LNCaP clone FGC (cell line): ENCODE results near the gene CDK9.

ENCODE experiments used
- DNase-seq: peaks from one replicate; pipeline ENCODE4 v3.0.0-alpha.2; 2011; ENCODE audit warnings: low read depth
- H3K4me3 ChIP-seq: 2 replicates; pipeline ENCODE4 v1.5.1; 2011; ENCODE audit warnings: mild to moderate bottlenecking, low read depth, low read length, control low read depth
- CTCF ChIP-seq: IDR thresholded peaks from 2 replicates; pipeline ENCODE4 v1.5.1; 2012; ENCODE audit warnings: mild to moderate bottlenecking; ENCODE audit not compliant: control insufficient read depth, insufficient read depth; ENCODE audit errors: extremely low read depth

The CDK9 gene

GRCh38 chr9:127746959-127747569 lies 38.8 kb upstream of the CDK9 start:
- TF ChIP-seq CTCF: no peak
- no peak for DNase-seq
- H3K4me3 ChIP-seq: no peak overlapping the region

DNA sequence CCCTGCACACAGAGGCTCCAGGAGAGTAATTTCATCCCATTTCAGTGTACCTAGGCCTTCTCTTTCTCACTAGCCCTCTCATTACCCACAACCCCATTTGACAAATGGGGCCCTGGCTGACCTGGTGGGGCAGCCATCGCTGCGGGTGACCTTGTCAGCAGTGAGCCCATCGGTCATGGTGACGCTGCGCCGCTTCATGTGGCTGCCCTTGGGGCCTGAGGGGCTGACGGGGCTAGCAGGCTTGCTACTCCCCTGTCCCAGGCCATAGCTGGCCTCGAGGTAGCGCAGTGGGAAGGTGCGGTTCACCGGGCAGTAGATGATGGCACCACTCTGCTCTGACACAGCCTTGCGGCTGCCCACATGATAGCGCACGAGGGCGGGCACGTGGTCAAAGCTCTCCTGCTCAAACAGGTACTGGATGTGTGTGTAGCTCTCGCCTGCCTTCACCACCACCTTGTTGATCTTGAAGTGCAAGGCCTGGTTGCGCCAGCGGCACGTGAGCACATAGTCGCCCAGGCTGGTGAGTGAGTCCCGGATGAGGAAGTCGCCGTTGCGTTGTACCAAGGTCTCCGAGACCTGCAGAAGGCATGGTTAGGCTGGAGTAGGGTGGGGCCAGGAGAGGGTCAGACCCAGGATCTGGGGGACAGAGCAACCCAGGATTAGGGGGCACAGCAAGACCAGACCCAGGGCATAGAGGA lies 36.6 kb upstream of the CDK9 start:
- no peak for DNase-seq
- no peak overlapping the region for H3K4me3 ChIP-seq
- no peak for TF ChIP-seq CTCF

DNA sequence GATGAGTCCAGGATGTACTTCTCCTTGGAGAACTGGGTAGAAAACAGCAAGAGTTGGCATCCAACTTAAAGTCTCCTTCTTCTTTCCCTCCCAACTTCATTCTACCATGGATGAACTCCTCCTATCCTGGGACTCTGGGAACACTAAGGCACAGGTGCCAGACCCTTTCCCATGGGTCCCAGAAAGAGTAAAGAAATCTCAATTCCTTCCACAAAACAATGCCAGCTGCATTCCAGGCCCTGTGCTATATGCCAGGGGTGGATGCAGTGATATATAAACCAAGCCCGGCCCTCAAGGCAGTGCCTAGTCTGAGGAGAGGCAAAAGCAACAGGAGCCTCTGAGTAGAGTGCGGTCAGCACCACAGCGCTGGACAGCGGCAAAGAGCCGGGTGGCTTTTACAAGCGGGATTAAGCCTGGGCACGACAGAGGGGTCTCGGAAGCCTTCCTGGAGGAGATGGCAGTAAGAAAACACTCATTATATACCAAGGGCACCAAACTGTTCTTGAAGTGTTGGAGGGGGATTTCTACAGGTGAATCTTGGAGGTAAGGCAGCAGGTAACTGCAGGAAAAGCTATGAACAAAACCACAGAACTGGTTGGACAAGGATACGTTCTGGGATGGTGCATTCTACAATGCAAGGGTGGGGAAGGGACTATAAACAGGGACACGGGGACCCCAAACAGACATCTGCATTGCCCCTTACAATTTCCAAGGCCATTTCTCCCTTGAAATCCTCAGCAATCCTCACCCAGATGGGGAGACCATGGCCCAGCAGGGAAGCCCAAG lies 34.4 kb upstream of the CDK9 start:
- DNase-seq: no peak
- no peak for TF ChIP-seq CTCF
- no peak overlapping the region for H3K4me3 ChIP-seq

GRCh38 chr9:127753148-127753547 lies 32.7 kb upstream of the CDK9 start:
- no peak for DNase-seq
- H3K4me3 ChIP-seq: no peak overlapping the region
- no peak for TF ChIP-seq CTCF

DNA sequence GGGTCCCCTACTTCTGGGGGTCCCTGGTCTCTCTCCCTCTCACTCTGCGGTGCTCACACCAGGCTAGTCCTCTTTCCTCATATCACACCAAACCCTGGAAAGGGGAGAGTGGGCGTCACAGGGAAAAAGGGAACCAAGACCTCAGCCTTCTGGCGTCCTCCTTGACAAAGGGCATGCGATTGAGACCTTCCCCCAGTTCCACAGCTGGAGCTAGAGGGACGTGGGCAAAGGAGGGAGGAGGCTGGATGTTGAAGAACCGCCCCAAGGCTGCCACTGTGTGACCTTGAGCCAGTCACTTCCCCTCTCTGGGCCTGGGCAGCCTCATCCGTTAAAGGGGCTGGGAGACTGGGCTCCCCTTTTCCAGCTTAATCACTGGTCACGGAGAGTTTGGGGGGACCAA lies 32.2 kb upstream of the CDK9 start:
- H3K4me3 ChIP-seq: no peak overlapping the region
- TF ChIP-seq CTCF: no peak
- DNase-seq: no peak

DNA sequence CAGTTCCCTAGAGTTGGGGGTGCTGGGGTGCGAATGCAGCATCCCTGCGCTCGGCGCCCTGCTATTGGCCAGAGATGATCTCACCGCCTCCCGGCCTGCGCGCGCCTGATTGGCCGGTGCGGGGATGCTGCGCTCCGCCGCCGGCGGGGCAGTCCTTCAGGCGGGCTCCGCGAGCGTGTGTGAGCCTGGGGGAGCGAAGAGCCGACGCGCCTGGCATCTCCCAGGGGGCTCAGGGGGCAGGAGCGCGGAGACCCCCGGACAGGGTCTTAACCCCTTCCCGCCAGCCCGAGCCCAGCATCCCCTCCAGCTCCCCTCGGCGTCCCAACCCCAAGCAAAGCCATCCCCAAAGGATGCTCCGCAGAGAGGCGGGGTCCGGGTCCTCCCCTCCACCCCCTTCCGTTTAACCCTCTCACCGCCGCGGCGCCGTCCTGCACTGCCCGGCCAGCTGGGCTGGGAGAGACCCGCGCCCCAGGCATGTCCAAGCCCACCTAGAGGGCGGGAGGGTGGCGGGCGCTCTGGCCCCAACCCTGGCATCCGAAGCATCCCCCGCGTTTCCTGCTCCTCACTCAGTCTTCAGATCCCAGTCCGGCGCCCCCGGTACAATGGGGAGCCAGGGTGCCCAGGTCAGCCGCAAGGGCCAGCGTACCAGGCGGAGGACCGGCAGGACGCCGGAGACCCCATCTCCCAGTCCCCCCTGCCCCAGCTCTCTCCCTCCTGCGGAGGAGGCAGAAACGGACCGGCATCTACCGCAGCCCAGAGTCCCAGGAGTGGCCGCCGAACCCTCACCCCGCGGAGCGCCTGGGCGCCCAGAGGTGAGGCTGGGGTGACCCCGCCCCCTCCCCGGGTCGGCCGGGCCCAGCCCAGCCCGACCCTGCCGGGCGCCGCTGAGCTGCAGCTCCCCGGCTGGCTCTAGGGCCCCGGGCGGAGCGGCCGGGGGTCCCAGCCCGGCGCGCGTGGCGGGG lies 31.5 kb upstream of the CDK9 start:
- no peak overlapping the region for H3K4me3 ChIP-seq
- DNase-seq: no peak
- TF ChIP-seq CTCF: no peak
